HS-5 (cell line): ENCODE measurements around the gene SEH1L.
"Not testable (repeated sequence)": the region's sequence is repeated elsewhere in the genome, so short reads cannot be mapped to it uniquely, and the experiment has no call there.

ENCODE experiments used
- DNase-seq: peaks from one replicate; pipeline ENCODE4 v3.0.0-alpha.2; 2012; ENCODE audit warnings: low read depth

Gene SEH1L

DNA sequence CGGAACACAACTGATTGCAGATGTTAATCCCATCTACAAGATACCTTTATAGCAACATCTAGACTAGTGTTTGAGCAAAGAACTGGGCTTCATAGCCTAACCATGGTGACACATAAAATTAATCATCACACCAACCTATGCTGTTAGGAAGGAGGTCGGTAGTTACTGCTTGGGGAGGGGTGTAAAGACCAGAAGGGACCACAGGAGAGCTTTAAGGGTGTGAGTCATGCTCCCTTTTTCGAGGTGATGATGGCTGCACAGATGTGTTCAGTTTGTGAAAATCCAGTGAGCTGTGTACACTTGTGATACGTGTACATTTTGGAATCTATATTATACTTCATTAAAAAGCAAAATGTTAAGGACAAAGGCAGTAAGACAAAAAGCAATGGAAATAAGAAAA is 4.6 kb upstream of the SEH1L start:
- no peak for DNase-seq

DNA sequence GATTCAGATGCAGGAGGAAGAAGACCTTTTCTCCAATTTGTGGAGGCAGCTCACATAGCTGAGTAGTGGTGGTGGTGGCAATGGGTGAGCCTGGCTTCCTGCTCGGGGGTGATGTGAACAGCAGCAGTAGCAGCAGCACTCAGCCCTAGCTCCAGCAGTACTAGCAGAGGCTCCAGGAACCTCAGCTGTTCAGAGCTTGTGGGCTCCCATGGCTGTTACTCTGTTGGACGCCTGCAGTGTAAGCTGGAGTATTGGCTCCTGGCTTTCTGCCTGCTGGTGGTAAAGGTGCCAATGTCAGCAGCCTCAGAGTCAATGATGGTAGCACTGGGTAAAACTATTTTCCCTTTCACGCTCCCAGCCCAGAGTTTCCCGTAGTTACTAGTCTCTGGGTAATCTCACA is 3.1 kb upstream of the SEH1L start:
- no peak for DNase-seq

DNA sequence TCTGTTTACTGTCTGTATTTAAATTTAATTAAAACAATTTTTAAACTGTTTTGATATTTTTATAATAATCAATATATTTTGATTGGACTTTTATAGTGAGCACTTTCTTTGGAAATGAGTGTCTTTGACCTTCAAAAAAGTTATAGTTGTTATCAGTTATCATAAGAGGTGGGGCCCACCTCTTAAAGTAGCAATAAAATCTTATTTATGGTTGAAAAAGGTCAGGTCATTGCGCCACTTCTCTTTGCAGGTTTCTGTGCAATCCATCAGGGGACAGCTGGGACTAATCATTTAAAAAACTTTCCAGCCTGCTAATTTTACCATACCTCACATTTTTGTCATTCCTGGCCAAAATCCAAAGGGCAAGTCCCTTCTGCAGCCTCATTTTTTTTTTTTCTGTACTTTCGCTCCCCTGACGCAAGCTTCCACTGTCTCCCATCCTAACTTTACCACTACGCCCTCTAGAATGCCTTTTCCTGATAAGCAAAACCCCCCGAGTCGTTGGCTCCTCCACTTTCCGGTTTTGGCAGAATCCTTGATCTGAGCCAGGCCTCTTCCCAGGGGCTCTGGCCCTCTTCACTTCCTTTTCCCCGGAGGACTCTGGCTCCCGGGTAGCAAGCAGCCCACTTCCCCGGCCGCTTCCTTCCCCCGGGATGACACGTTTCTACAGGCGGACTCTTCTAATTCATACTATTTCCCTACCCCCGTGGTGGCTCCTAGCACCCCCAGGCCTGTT is 1.1 kb upstream of the SEH1L start:
- peak; percentile 77 for DNase-seq

DNA sequence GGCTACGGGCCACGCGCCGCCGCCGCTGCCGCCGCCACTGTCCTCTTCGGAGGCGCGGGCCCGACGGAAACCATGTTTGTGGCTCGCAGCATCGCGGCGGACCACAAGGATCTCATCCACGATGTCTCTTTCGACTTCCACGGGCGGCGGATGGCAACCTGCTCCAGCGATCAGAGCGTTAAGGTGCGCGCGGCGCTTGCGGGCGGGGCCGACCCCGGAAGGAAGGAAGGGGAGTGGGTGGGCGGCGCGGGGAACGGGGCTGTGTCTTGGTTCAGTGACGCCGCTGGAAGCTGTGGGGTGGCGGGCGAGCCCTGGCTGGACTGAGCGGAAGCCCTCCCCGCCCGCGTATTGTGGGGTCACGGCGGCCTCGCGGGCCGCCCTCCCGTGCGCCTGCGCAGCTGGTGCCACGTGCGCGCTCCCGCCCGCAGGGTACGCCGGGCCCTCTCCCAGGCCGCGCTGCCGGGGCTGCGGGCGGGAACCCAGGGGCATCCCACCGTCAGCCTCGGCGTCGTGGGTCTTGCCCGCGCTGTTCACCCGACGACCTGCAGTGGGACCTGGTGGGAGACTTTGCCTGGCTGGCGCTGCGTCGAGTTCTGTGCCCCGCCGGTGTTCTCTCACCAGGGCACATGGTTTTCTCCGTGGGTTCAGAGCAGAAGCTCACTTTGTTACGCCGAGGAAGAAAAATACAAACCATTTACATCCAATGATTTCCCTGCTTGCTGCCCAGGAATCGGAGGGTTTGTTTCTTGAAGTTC is 416 bp downstream of the SEH1L start:
- DNase-seq = peak; percentile 67

DNA sequence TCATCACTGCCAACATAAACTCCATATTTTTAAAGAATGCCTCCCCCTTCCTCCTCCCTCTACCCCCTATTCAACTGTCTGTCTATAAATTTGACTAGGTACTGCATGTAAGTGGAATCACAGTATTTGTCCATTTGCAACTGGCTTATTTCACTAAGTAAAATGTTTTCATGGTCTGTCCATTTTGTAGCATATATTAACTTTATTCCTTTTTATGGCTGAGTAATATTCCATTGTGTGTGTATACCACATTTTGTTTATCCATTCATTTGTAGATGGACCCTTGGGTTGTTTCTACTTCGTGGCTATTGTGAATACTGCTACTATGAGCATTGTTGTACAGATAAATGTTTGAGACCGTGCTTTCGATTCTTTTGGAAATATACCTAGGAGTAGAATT is 10.7 kb downstream of the SEH1L start:
- DNase-seq = no peak

DNA sequence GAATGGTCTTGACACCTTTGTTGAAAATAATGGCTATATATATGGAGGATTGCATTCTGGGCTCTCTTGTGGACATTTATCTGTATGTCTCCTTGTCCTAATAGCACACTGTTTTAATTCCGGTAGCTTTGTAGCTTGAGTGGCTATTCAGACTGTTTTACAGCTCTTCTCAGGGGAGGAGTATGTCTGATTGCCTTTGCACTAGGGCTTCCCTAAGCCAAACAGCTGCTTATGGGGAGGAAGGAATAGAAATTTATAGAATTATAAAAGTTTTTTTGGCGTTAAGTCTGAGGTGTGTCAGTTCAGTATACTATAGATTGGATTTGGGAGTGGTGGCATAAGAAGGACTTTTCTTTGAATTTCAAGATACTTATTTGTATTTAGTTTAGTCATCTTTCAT is 12.6 kb downstream of the SEH1L start:
- DNase-seq = no peak

DNA sequence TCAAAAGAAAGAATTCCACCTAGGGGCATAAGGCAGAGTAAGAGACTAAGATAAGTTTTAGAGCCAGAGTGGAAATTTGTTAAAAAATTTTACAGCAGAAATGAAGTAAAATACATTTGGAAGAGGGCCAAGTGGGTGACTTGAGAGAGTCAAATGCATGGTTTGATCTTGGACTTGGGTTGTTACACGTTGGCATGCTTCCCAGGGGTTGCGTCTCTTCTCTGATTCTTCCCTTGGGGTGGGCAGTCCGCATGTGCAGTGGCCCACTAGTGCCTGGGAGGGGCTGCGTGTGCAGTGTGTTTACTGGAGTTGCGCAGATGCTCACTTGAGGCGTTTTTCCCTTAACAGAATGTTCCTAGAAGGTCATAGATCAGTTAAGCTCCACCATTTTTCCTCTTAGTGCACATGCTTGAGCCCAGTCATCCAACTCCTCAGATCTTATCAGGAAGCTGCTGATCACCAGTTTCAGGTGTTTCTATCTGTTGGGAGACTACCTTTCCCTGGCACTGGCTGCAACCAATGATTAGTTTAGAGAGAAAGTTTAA is 13.1 kb downstream of the SEH1L start:
- DNase-seq = no peak

DNA sequence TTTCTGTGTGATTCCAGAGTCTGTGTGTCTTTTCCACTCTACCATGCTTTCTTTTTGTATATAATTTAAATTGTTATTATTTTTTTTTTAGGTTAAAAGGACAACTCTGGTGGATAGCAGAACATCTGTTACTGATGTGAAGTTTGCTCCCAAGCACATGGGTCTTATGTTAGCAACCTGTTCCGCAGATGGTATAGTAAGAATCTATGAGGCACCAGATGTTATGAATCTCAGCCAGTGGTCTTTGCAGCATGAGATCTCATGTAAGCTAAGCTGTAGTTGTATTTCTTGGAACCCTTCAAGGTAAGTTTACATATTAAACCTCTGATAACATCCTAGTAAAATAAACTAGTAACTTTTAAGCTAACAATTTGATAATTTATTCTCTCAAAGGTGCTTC is 15.3 kb downstream of the SEH1L start:
- no peak for DNase-seq

DNA sequence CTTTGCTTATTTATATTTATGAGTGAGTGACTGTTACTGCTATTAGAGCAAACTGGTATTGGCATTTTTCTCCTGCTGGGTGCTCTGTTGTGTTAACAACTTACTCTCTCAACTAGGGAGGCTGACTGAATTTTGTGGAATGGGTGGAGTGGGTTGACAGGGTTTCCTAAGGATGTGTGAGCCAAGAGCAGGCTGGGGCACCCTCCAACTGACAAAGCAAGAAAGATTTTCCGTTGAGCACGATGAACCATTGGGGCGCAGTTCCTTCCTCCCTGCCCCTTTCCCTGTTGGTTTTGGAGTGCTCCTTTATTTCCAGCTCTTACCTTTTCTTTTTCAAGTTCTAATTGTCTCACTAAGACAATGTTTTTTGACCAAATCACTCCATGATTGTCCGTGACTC is 20.3 kb downstream of the SEH1L start:
- DNase-seq = no peak

DNA sequence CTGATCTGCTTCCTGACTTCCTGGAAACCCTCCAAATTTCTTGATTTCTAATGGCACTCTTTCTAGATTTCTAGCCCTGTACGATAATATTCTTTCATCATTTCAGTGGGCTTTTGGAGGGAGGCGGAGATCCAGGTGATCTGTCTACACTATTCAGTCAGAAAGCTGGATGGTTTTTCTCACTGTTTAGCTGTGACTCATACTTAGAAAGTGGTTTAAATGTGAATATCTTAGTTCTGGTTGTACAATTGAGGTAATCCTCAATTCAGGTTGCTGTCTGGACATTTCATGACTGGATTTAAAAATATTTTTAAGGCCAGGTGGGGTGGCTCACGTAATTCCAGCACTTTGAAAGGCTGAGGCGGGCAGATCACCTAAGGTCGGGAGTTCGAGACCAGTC is 20.8 kb downstream of the SEH1L start:
- DNase-seq = no peak

DNA sequence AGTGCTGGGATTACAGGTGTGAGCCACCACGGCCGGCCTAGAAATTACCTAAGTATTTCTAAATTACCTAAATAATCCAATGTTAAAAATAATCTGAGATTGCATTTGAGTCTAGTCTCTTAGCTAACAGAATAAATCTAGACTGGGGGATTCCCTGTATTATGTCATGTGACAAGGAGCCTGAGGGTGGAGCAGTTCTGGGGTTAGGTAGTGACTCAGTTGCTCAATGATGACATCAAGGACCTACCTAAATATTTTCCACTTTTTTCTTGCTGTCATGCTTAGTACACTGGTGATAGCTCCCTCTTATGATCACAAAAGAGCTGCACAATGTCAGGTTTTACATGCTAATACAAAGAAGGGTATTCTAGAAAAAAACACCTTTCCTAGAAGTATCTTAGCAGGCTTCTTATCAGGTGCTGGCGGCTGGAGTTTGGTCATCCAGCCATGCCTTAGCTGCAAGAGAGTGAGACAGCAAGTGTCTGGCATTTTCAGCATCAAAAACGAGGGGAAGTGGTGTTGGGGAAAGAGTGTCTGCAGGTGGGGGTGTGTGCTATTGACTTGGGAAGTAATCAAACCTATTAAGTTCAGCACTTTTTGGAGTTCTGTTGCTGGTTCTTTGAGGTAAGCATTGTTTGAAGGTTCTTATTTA is 25.9 kb downstream of the SEH1L start:
- no peak for DNase-seq

DNA sequence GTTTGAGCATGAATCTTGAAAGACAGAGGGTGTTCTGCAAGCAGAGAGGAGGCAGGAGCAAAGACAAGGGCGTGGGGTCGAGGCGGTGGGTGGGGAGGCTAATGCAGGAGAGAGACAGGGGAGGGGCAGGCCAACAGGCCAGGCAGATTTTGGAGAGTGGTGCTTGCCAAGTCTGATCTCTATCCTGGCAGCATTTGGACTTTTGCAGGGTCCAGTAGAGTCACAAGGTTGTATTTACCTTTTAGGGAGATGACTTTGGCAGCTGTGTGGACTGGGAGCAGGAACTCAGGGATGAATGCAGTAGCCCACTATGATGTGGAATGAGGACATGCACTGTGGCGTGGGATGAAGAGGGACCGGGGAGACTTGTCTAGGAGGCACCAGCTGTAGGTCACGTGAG is 27.7 kb downstream of the SEH1L start:
- DNase-seq = no peak

DNA sequence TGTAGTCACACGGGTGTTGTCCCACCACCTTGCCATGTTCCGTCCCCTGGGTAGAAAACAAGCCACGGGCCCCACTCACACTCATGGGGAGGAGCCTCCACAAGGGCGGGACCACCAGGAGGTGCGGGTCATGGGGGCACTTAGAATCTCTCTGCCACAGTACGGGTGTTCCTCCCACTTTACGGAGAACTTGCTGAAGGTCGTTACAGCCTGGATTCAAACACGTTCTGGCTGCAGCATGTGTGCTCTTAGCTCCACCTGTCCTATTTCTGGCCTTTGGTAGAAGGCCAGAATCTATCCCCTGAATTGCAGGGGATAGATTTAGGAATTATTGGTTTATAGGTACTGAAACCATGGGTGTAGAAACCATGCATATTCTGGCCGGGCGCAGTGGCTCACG is 28.5 kb downstream of the SEH1L start:
- no peak for DNase-seq

DNA sequence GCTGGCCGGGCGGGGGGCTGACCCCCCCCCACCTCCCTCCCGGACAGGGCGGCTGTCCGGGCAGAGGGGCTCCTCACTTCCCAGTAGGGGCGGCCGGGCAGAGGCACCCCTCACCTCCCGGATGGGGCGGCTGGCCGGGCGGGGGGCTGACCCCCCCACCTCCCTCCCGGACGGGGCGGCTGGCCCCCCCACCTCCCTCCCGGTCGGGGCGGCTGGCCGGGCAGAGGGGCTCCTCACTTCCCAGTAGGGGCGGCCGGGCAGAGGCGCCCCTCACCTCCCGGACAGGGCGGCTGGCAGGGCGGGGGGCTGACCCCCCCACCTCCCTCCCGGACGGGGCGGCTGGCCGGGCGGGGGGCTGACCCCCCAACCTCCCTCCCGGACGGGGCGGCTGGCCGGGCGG is 32.3 kb downstream of the SEH1L start:
- not testable (repeated sequence) for DNase-seq

DNA sequence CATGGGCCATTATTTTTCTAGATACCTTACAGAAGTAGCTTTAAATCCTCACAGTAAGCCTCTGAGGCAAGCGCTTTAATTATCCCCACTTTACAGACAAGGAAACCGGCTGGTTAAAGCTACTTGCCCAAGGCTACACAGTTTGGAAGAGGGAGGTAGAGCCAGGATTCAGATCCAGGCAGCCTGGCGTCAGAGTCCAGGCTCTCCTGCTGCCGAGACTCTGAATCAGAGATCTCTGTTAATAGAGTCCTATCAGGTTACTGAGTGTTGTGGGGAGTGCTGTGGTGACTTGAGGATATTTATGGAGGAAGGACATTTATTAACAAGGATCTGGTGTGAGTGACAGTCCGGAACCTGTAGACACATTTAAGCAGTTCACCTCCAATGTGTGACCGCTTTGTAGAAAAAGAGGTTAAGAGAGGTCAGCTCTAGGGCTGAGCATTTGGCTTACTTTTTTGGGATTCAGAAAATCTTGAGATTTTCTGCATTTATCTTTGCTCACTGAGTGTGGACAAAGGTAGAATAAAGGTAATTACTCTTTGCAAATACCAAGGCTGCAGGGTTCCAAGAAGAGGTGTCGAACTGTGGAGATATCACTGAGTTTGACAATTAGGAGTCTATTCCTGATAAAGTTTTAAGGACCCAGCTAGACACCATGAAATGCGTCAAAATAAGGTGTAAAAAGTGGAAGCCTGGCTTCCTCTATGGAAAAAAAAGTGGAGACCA is 41.7 kb downstream of the SEH1L start:
- DNase-seq = no peak

DNA sequence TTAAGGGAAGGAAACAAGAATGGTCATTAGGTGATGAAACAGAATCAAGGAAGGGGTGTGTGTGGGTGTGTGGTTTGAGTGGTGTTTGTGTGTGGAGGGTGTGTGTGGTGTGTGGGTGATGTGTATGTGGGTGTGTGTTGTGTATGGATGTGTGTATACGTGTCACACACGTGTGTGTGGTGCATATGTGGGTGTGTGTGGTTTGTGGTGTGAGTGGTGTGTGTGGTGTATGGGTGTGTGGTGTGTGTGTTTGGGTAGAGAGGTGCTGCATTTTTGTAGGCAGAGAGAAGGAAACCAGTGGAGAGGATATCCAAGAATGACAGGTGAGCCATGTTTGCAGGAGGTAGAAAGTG is 42.3 kb downstream of the SEH1L start:
- no peak for DNase-seq

DNA sequence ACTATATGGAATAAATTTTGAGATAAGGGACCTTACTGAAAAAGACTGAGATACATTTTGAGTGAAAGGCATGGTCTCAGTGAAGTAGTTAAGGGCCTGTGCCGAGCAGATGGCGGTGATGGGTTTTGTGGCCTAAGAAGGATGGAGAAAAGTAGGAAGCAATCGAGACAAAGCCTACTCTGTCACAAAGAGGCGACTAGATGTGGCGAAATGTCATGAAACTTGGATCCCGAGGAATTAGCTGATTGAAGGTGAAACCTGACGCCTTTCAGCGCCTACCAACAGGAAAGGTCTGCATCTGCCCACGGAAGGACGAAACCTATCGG is 42.8 kb downstream of the SEH1L start:
- peak; percentile 20 for DNase-seq

DNA sequence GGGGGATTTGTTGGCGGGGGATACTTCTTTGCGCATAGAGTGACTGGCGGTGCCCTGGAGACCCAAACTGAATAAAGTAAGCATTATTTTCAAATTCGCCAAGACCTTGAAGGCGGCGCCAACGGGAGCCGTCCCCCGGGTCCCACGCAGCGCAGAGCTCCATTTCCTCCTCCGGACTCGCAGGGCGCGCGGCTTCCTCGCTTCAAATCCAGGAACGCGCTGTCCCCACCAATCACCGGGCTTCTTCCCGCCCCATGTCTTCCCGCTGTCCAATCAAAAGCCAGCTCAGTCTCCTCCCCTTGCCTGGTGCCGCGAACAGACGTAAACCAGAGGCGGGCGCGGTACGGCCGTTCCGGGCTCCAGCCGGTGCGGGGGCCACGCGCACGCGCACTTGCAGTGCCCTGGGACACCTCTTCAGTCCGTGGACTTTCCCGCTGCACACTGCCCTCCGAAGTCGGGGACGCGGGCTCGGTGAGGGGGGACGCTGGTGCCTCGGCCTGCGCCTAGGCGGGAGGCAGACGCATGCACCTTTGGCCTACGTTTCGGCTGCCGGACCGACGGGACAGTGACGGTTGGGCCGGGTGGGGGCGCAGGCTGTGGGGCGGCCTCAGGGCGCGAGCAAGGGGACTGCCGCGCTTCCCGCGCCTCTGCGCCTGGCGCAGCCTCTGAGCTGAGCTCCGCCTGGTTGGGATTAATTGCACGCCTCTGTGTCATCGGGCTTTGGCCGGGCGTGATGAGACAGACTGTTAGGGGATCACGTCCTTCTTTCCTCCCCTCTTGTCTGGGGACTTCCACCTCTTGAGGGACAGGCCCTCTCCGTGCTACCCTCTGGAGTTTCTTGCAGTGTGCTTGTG is 43.4 kb downstream of the SEH1L start, which contains the start of gene CEP192:
Gene CEP192, plus strand, starts transcription at position 396 of the 854 bp plus-strand sequence. CDS start 8,063 bp downstream, outside the sequence.
- peak; percentile 85 for DNase-seq

DNA sequence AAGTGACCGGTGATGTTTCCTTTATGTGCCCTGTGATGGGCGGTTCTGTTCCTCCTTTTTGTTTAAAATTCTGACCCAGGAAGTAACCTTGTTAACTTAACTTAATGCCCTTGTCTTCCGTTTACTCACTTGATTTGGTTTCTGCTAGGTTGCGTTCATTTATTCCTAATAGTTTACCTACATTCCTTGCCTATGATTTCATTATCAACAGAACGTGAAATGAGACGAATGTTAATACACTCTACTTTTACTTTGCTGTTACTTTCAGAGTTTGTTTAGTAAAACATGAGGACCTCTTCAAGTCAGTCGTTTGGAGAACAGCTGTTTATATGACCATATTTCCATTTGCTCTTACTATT is 44.0 kb downstream of the SEH1L start:
- DNase-seq = no peak

DNA sequence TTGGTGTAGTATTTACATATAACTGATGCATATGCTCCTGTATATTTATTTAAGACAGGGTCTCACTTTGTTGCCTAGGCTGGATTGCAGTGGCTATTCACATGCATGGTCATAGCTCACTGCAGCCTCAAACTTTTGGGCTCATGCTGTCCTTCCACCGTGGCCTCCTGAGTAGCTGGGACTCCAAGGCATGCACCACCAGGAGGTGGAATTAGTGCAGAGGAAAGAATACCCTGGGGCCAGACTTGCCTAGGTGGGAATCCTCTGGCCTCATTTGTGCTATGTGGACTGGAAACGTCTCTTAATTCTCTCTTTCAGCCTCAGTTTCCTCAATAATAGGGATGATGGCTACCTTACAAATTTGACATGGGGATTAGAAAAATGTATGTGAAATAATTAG is 45.6 kb downstream of the SEH1L start:
- no peak for DNase-seq

DNA sequence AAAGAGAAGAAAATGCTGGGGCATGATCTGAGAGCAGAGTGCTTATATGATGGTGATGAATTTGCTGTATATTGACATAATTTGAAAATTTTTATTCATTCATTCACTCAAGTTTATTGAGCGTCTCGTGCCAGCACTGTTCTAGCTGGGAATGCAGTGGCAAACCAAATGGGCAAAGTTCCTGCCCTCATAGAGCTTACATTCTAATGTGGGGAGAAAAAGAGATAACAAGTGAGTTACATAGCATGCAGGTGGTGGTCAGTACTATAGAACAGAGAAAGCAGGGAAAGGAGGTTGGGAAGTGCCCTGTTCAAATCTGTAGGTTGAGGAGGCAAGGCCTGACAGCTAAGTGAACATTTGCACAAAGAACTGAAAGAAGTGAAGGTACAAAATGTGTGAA is 47.6 kb downstream of the SEH1L start:
- DNase-seq = no peak
